Measurements from ENCODE around the gene SSTR3. TPM values are rescaled to one million over a fixed set of nuclear protein-coding genes. Genes with fewer than 3 reads are reported as not detected.
"Not testable (repeated sequence)": the region's sequence is repeated elsewhere in the genome, so short reads cannot be mapped to it uniquely, and the experiment has no call there.

The SSTR3 gene
- total RNA-seq, 1 experiment from 2014 or later = 0.22 TPM

- TF ChIP-seq, protein P1, sequence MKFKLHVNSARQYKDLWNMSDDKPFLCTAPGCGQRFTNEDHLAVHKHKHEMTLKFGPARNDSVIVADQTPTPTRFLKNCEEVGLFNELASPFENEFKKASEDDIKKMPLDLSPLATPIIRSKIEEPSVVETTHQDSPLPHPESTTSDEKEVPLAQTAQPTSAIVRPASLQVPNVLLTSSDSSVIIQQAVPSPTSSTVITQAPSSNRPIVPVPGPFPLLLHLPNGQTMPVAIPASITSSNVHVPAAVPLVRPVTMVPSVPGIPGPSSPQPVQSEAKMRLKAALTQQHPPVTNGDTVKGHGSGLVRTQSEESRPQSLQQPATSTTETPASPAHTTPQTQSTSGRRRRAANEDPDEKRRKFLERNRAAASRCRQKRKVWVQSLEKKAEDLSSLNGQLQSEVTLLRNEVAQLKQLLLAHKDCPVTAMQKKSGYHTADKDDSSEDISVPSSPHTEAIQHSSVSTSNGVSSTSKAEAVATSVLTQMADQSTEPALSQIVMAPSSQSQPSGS (CRISPR knock-in tag; IDR thresholded peaks at IDR 0.05; ENCODE audit: borderline replicate concordance, low read depth) = no peak
Observed at GRCh38 chr22:37202716-37203115, 9.6 kb downstream of the SSTR3 start (continued).

DNA sequence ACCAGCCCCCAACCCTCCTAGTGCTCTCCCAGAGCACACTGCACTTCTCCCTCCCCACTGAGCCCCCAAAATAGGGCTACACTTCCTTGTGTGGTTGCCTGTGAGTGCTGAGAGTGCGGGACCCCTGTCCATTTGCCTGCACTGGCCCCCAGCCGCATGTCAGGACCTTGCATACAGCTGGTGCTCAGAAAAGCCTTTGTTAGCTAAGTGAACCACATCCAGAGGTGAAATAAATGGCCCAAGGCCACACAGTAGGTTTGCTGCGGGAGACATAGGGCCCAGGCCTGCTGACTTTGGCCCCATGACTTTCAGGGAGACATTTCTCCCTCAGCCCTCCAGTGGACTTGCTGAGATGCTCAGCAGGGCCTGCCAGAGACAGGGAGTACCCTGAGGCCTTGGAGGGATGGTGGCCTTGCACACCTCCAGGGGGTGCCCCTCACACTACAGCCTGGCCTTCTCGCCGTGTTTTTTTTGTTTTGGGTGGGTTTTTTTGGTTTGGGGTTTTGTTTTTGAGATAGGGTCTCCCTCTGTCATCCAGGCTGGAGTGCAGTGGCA, 10.2 kb downstream of the SSTR3 start:
- POLR2A ChIA-PET = no interaction called here
- CTCF ChIA-PET = interaction anchor here (3.6 to 4.9 kb wide), 3 partner anchors 15 to 157 kb away, joined by 21 to 68 read pairs (median 23); partner anchors contain the start of gene C1QTNF6
- TF ChIP-seq SP1 (CRISPR knock-in tag; conservative IDR thresholded peaks at IDR 0.05) = no peak
- TF ChIP-seq, protein P1 (CRISPR knock-in tag; IDR thresholded peaks at IDR 0.05; ENCODE audit: borderline replicate concordance, low read depth) = no peak
- no peak for TF ChIP-seq SOX15 (CRISPR knock-in tag; IDR thresholded peaks at IDR 0.05)
- TF ChIP-seq TCF7 (CRISPR knock-in tag; IDR thresholded peaks at IDR 0.05; ENCODE audit: low read depth) = no peak
- TF ChIP-seq, protein P2, sequence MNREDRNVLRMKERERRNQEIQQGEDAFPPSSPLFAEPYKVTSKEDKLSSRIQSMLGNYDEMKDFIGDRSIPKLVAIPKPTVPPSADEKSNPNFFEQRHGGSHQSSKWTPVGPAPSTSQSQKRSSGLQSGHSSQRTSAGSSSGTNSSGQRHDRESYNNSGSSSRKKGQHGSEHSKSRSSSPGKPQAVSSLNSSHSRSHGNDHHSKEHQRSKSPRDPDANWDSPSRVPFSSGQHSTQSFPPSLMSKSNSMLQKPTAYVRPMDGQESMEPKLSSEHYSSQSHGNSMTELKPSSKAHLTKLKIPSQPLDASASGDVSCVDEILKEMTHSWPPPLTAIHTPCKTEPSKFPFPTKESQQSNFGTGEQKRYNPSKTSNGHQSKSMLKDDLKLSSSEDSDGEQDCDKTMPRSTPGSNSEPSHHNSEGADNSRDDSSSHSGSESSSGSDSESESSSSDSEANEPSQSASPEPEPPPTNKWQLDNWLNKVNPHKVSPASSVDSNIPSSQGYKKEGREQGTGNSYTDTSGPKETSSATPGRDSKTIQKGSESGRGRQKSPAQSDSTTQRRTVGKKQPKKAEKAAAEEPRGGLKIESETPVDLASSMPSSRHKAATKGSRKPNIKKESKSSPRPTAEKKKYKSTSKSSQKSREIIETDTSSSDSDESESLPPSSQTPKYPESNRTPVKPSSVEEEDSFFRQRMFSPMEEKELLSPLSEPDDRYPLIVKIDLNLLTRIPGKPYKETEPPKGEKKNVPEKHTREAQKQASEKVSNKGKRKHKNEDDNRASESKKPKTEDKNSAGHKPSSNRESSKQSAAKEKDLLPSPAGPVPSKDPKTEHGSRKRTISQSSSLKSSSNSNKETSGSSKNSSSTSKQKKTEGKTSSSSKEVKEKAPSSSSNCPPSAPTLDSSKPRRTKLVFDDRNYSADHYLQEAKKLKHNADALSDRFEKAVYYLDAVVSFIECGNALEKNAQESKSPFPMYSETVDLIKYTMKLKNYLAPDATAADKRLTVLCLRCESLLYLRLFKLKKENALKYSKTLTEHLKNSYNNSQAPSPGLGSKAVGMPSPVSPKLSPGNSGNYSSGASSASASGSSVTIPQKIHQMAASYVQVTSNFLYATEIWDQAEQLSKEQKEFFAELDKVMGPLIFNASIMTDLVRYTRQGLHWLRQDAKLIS (CRISPR knock-in tag; IDR thresholded peaks at IDR 0.05; ENCODE audit: borderline replicate concordance) = no peak
- TF ChIP-seq FOXJ3 (CRISPR knock-in tag; IDR thresholded peaks at IDR 0.05; ENCODE audit: borderline replicate concordance) = no peak
- TF ChIP-seq, protein P3, sequence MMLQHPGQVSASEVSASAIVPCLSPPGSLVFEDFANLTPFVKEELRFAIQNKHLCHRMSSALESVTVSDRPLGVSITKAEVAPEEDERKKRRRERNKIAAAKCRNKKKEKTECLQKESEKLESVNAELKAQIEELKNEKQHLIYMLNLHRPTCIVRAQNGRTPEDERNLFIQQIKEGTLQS (CRISPR knock-in tag; conservative IDR thresholded peaks at IDR 0.05) = no peak
- TF ChIP-seq, protein P4, sequence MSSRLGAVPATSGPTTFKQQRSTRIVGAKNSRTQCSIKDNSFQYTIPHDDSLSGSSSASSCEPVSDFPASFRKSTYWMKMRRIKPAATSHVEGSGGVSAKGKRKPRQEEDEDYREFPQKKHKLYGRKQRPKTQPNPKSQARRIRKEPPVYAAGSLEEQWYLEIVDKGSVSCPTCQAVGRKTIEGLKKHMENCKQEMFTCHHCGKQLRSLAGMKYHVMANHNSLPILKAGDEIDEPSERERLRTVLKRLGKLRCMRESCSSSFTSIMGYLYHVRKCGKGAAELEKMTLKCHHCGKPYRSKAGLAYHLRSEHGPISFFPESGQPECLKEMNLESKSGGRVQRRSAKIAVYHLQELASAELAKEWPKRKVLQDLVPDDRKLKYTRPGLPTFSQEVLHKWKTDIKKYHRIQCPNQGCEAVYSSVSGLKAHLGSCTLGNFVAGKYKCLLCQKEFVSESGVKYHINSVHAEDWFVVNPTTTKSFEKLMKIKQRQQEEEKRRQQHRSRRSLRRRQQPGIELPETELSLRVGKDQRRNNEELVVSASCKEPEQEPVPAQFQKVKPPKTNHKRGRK (CRISPR knock-in tag; IDR thresholded peaks at IDR 0.05; ENCODE audit: borderline replicate concordance) = no peak
- TF ChIP-seq E2F4 (CRISPR knock-in tag; IDR thresholded peaks at IDR 0.05; ENCODE audit: borderline replicate concordance, low read depth) = no peak
- no peak for TF ChIP-seq FOXP4 (CRISPR knock-in tag; IDR thresholded peaks at IDR 0.05)
- no peak for TF ChIP-seq RELA (CRISPR knock-in tag; IDR thresholded peaks at IDR 0.05; ENCODE audit: borderline replicate concordance)
- ATAC-seq (no peak), DNase-seq (ENCODE audit: low spot score) (no peak)
- Mint-ChIP-seq H3K9me3 (no peaks in the 10 kb centered on the region), H3K36me3 (no peaks in the 10 kb centered on the region), H3K4me3 (no peak overlapping the region), H3K4me1 (peaks cover 18% of the 10 kb centered on the region), H3K27ac (no peak overlapping the region), H3K27me3 (ENCODE audit: low read depth) (0 out of 2 replicates have a peak, but pooled peaks cover 3% of the 10 kb centered on the region)

- POLR2A ChIA-PET; DNase-seq (ENCODE audit: low spot score); H3K27me3 Mint-ChIP-seq (ENCODE audit: low read depth); H3K4me3 Mint-ChIP-seq; H3K36me3 Mint-ChIP-seq; H3K9me3 Mint-ChIP-seq; H3K27ac Mint-ChIP-seq; ATAC-seq: not testable (repeated sequence)
- H3K4me1 Mint-ChIP-seq = peaks cover 23% of the 10 kb centered on the region
- CTCF ChIA-PET = interaction anchor here (0.6 to 4.9 kb wide), 8 partner anchors 8 to 156 kb away, joined by 3 to 68 read pairs (median 21); partner anchors contain the start of gene C1QTNF6
Observed at GRCh38 chr22:37201443-37201820, 10.8 kb downstream of the SSTR3 start.

Measured in WTC11 (cell line).